B cell (primary cell): Measurements from ENCODE around the gene CTBS. TPM values are rescaled to one million over a fixed set of nuclear protein-coding genes. Genes with fewer than 3 reads are reported as not detected.

ENCODE experiments used
- ATAC-seq: fragments of 200-7000 bp; cut with Tn5 transposase; one replicate; pipeline ENCODE4 v1.10.0; 2021; ENCODE audit warnings: low read depth, mild to moderate bottlenecking, moderate number of reproducible peaks, moderate library complexity
- CTCF ChIA-PET: fragments of 350-600 bp; sonication (Branson Sonifier 250); formaldehyde crosslinking; loops from one replicate; lab custom pipeline; 2021; ENCODE audit warnings: antibody characterized with exemption, inconsistent platforms; lab: Charles Lee
- POLR2A ChIA-PET: fragments of 350-600 bp; sonication (Branson Sonifier 250); formaldehyde crosslinking; loops from one replicate; lab custom pipeline; 2021; ENCODE audit warnings: antibody characterized with exemption; lab: Charles Lee
- DNase-seq: peaks from one replicate; pipeline ENCODE4 v3.0.0; 2013
- H2AFZ ChIP-seq: 2 replicates; pipeline ENCODE4 v1.6.1; 2012; ENCODE audit warnings: mild to moderate bottlenecking, low read depth, low read length; ENCODE audit not compliant: insufficient read depth, poor library complexity, severe bottlenecking
- H3K27ac ChIP-seq, 2 donors: 1 replicate in 1 of 2; 2 replicates in 1 of 2; pipeline ENCODE4 v1.5.1; 2012 to 2013; ENCODE audit warnings: low read length in 2 of 2, mild to moderate bottlenecking in 2 of 2, moderate library complexity in 1 of 2
- H3K27me3 ChIP-seq, 4 experiments: fragments of 200-600 bp in 1 of 4; sonication (generic) in 1 of 4; replicated peaks in 1 of 4; 1 replicate in 2 of 4; 2 replicates in 2 of 4; pipeline versions ENCODE4 v1.6.1 to v1.7.0; 2013 to 2016; ENCODE audit warnings: low read length in 3 of 4, mild to moderate bottlenecking in 2 of 4, mixed read lengths in 1 of 4, moderate library complexity in 1 of 4; ENCODE audit not compliant: insufficient read depth in 4 of 4, control insufficient read depth in 3 of 4; ENCODE audit errors: control extremely low read depth in 1 of 4
- H3K36me3 ChIP-seq, 2 experiments: replicated peaks in 1 of 2; 1 replicate in 1 of 2; 2 replicates in 1 of 2; pipeline versions ENCODE4 v1.6.1 to v1.7.1; 2013; ENCODE audit warnings: low read length in 1 of 2; ENCODE audit not compliant: insufficient read depth in 2 of 2, control insufficient read depth in 1 of 2; ENCODE audit errors: control extremely low read depth in 1 of 2, extremely low read depth in 1 of 2
- H3K4me1 ChIP-seq, 2 donors: fragments of 200-600 bp in 1 of 2; sonication (generic) in 1 of 2; 1 replicate in 1 of 2; 2 replicates in 1 of 2; pipeline versions ENCODE4 v1.5.1 to v1.6.1; 2013 to 2017; ENCODE audit warnings: low read length in 2 of 2; ENCODE audit not compliant: control insufficient read depth in 2 of 2, insufficient read depth in 2 of 2
- H3K4me2 ChIP-seq: replicated peaks from 2 replicates; pipeline ENCODE3; 2012; ENCODE audit warnings: mild to moderate bottlenecking, low read depth, low read length; ENCODE audit not compliant: poor library complexity, severe bottlenecking
- H3K4me3 ChIP-seq, 5 experiments: fragments of 200-600 bp in 1 of 5; sonication (generic) in 1 of 5; 1 replicate in 3 of 5; 2 replicates in 2 of 5; pipeline versions ENCODE4 v1.5.1 to v1.7.0; 2011 to 2016; ENCODE audit warnings: low read length in 4 of 5, mild to moderate bottlenecking in 4 of 5, low read depth in 2 of 5, control low read depth in 1 of 5, moderate library complexity in 1 of 5; ENCODE audit not compliant: insufficient read depth in 1 of 5; ENCODE audit errors: control extremely low read depth in 1 of 5, extremely low read depth in 1 of 5
- H3K79me2 ChIP-seq: fragments of 200-600 bp; sonication (generic); one replicate; pipeline ENCODE4 v1.6.0; 2016; ENCODE audit warnings: low read length; ENCODE audit not compliant: control insufficient read depth, insufficient read depth
- H3K9ac ChIP-seq: fragments of 200-600 bp; sonication (generic); 2 replicates; pipeline ENCODE4 v1.6.1; 2017; ENCODE audit warnings: mild to moderate bottlenecking, low read length, moderate library complexity
- H3K9me3 ChIP-seq, 3 donors: one replicate each; pipeline versions ENCODE4 v1.6.1 to v1.7.1; 2013; ENCODE audit warnings: low read length in 2 of 3; ENCODE audit not compliant: control insufficient read depth in 2 of 3, insufficient read depth in 1 of 3; ENCODE audit errors: control extremely low read depth in 1 of 3
- H4K20me1 ChIP-seq: 2 replicates; pipeline ENCODE4 v1.6.0; 2012; ENCODE audit warnings: mild to moderate bottlenecking, low read length; ENCODE audit not compliant: insufficient read depth, control insufficient read depth, poor library complexity, severe bottlenecking
- H3K27ac Mint-ChIP-seq: one replicate; pipeline ENCODE4 v1.8.0; 2021; ENCODE audit warnings: mixed read lengths
- H3K27me3 Mint-ChIP-seq: one replicate; pipeline ENCODE4 v1.8.0; 2021; ENCODE audit warnings: mixed read lengths
- H3K4me1 Mint-ChIP-seq: one replicate; pipeline ENCODE4 v1.8.0; 2021; ENCODE audit warnings: mixed read lengths
- H3K4me3 Mint-ChIP-seq: one replicate; pipeline ENCODE4 v1.8.0; 2021; ENCODE audit warnings: mixed read lengths
- H3K9me3 Mint-ChIP-seq: one replicate; pipeline ENCODE4 v1.8.0; 2022; ENCODE audit warnings: mixed read lengths; ENCODE audit not compliant: insufficient read depth
- EZH2 ChIP-seq: IDR thresholded peaks from 2 replicates; pipeline ENCODE4 v1.6.1; 2012; ENCODE audit warnings: borderline replicate concordance, low read depth, mild to moderate bottlenecking, moderate library complexity, low read length; ENCODE audit not compliant: insufficient read depth, poor library complexity, severe bottlenecking
- WGBS: methylation state at CpG from one replicate; pipeline ENCODE4 v1.1.5; 2013; ENCODE audit warnings: missing lambda C conversion rate; ENCODE audit not compliant: insufficient coverage; 5-methylcytosine and 5-hydroxymethylcytosine counted together
- intact Hi-C: fragments of 100-400 bp; cut with micrococcal nuclease; formaldehyde crosslinking; loops from one replicate; pipeline ENCODE4 v1.10.0; 2022
- polyA plus RNA-seq: library from polyadenylated mRNA; depleted of rRNA; stranded (reverse); fragments of >200 nt; gene quantifications from 2 replicates; pipeline ENCODE4 v1.2.3, GENCODE V29; 2012
- total RNA-seq, 2 donors: library from RNA; stranded (reverse); fragments of 120-200 nt in 1 of 2; gene quantifications; 1 replicate in 1 of 2; 2 replicates in 1 of 2; pipeline versions ENCODE4 v1.2.3 to v1.2.4, GENCODE V29; 2013 to 2022
- TF ChIP-seq, protein P1 (sequence below): fragments of 200-600 bp; IDR thresholded peaks from one replicate; pipeline ENCODE4 v1.8.0; 2022; ENCODE audit warnings: antibody characterized with exemption, mild to moderate bottlenecking

The CTBS gene
- total and polyA plus RNA-seq, 2 donors (not counting 1 experiment from before 2014, with no cell fraction given) = 13.6 to 19.1 TPM

GRCh38 chr1:84615790-84616189 is 41.5 kb upstream of the CTBS start:
- ChIA-PET POLR2A (no interaction called here), CTCF (no interaction called here)
- H3K4me3 ChIP-seq = no peak overlapping the region
- no peak overlapping the region for H3K9ac ChIP-seq
- DNase-seq (no peak), ATAC-seq (no peak)
- Mint-ChIP-seq H3K27me3 (peaks cover 6% of the 10 kb centered on the region), H3K9me3 (peaks cover 2% of the 10 kb centered on the region), H3K4me3 (no peak overlapping the region), H3K4me1 (peaks cover 5% of the 10 kb centered on the region), H3K27ac (no peak overlapping the region)
- no peak overlapping the region for H3K27ac ChIP-seq
- no peaks in the 10 kb centered on the region for H3K36me3 ChIP-seq
- TF ChIP-seq, protein P1, sequence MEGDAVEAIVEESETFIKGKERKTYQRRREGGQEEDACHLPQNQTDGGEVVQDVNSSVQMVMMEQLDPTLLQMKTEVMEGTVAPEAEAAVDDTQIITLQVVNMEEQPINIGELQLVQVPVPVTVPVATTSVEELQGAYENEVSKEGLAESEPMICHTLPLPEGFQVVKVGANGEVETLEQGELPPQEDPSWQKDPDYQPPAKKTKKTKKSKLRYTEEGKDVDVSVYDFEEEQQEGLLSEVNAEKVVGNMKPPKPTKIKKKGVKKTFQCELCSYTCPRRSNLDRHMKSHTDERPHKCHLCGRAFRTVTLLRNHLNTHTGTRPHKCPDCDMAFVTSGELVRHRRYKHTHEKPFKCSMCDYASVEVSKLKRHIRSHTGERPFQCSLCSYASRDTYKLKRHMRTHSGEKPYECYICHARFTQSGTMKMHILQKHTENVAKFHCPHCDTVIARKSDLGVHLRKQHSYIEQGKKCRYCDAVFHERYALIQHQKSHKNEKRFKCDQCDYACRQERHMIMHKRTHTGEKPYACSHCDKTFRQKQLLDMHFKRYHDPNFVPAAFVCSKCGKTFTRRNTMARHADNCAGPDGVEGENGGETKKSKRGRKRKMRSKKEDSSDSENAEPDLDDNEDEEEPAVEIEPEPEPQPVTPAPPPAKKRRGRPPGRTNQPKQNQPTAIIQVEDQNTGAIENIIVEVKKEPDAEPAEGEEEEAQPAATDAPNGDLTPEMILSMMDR = no peak
- no peak for TF ChIP-seq EZH2
- no peaks in the 10 kb centered on the region for H3K79me2 ChIP-seq
- no peaks in the 10 kb centered on the region for H4K20me1 ChIP-seq
- H2AFZ ChIP-seq = no peak overlapping the region
- H3K4me1 ChIP-seq = peaks cover 0 to 4% of the 10 kb centered on the region in 2 donors
- WGBS = no CpG with 5 or more reads among the region's 1 CpG
- no peak overlapping the region for H3K4me2 ChIP-seq
- intact Hi-C loops = no loop called here
- H3K27me3 ChIP-seq = peaks cover 0 to 5% (median 0%) of the 10 kb centered on the region in 4 experiments
- H3K9me3 ChIP-seq = peaks cover 0 to 4% (median 1%) of the 10 kb centered on the region in 3 donors

GRCh38 chr1:84613887-84614286 is 39.6 kb upstream of the CTBS start:
- DNase-seq = no peak
- H2AFZ ChIP-seq = no peak overlapping the region
- no peak for ATAC-seq
- no peak overlapping the region for H3K4me2 ChIP-seq
- no peak overlapping the region for H3K9ac ChIP-seq
- H3K4me3 ChIP-seq = no peak overlapping the region
- Mint-ChIP-seq H3K4me1 (no peaks in the 10 kb centered on the region), H3K27me3 (no peaks in the 10 kb centered on the region), H3K9me3 (peaks cover 2% of the 10 kb centered on the region), H3K27ac (no peak overlapping the region), H3K4me3 (no peak overlapping the region)
- H3K79me2 ChIP-seq = no peaks in the 10 kb centered on the region
- ChIA-PET CTCF (interaction anchor here (1.2 to 1.6 kb wide), 2 partner anchors 467 to 469 kb away, joined by 3 read pairs; partner anchors contain the start of gene PRKACB), POLR2A (no interaction called here)
- H3K4me1 ChIP-seq = no peaks in the 10 kb centered on the region
- intact Hi-C loops = no loop called here
- H3K9me3 ChIP-seq = peaks cover 0 to 4% (median 1%) of the 10 kb centered on the region in 3 donors
- H3K27me3 ChIP-seq = no peaks in the 10 kb centered on the region
- 100% methylated on average over 2 of the region's 2 CpGs for WGBS
- H3K27ac ChIP-seq = no peak overlapping the region
- no peaks in the 10 kb centered on the region for H3K36me3 ChIP-seq
- TF ChIP-seq, protein P1 = no peak
- no peak for TF ChIP-seq EZH2
- H4K20me1 ChIP-seq = no peaks in the 10 kb centered on the region
